PC-9 (cell line): ENCODE measurements around the gene RBM19. TPM values are rescaled to one million over a fixed set of nuclear protein-coding genes. Genes with fewer than 3 reads are reported as not detected.

ENCODE experiments used
- BruUV-seq: library from RNA; stranded (reverse); fragments of 400-500 nt; replicated peaks from 2 replicates; lab custom pipeline; 2021; lab: Mats Ljungman, UMichigan
- CTCF ChIA-PET: fragments of 300-600 bp; sonication (Branson Sonifier 250); formaldehyde crosslinking; loops from one replicate; lab custom pipeline; 2022; ENCODE audit warnings: antibody characterized with exemption; lab: Charles Lee
- POLR2A ChIA-PET: fragments of 300-600 bp; sonication (Branson Sonifier 250); formaldehyde crosslinking; loops from one replicate; lab custom pipeline; 2022; ENCODE audit warnings: antibody characterized with exemption; ENCODE audit not compliant: unreplicated experiment; lab: Charles Lee
- DNase-seq, 2 experiments: peaks; one replicate each; pipeline versions ENCODE4 v3.0.0 to v3.0.0-alpha.2; 2015 to 2022; ENCODE audit warnings: mixed read lengths in 1 of 2
- H2AFZ ChIP-seq: fragments of 200-600 bp; sonication (generic); 2 replicates; pipeline ENCODE4 v1.8.1; 2017; ENCODE audit warnings: antibody characterized with exemption
- H3F3A ChIP-seq: fragments of 200-600 bp; sonication (generic); 2 replicates; pipeline ENCODE4 v1.8.1; 2017; ENCODE audit warnings: antibody characterized with exemption, mild to moderate bottlenecking, low read depth; ENCODE audit not compliant: insufficient read depth
- H3K27ac ChIP-seq: fragments of 200-600 bp; sonication (generic); 2 replicates; pipeline ENCODE4 v1.6.1; 2016; ENCODE audit warnings: mixed run types
- H3K27me3 ChIP-seq: fragments of 200-600 bp; sonication (generic); 2 replicates; pipeline ENCODE4 v1.6.1; 2016; ENCODE audit warnings: low read depth, mixed run types; ENCODE audit not compliant: insufficient read depth
- H3K36me3 ChIP-seq: fragments of 200-600 bp; sonication (generic); 2 replicates; pipeline ENCODE4 v1.6.1; 2016; ENCODE audit warnings: low read depth, mixed run types
- H3K4me1 ChIP-seq: fragments of 200-600 bp; sonication (generic); replicated peaks from 2 replicates; pipeline ENCODE4 v1.6.1; 2016; ENCODE audit warnings: mixed run types; ENCODE audit not compliant: insufficient read depth
- H3K4me2 ChIP-seq: fragments of 200-600 bp; sonication (generic); 2 replicates; pipeline ENCODE4 v1.6.1; 2017; ENCODE audit warnings: mixed run types
- H3K4me3 ChIP-seq: fragments of 200-600 bp; sonication (generic); 2 replicates; pipeline ENCODE4 v1.6.1; 2016; ENCODE audit warnings: mixed run types
- H3K79me2 ChIP-seq: fragments of 200-600 bp; sonication (generic); 2 replicates; pipeline ENCODE4 v1.6.1; 2017; ENCODE audit warnings: low read depth, mixed run types
- H3K9me2 ChIP-seq: fragments of 200-600 bp; sonication (generic); 2 replicates; pipeline ENCODE4 v1.8.1; 2017; ENCODE audit warnings: mild to moderate bottlenecking; ENCODE audit not compliant: insufficient read depth
- H3K9me3 ChIP-seq: fragments of 200-600 bp; sonication (generic); 2 replicates; pipeline ENCODE4 v1.8.1; 2016; ENCODE audit warnings: low read depth; ENCODE audit not compliant: insufficient read depth
- H4K20me1 ChIP-seq: fragments of 200-600 bp; sonication (generic); 2 replicates; pipeline ENCODE4 v1.8.1; 2017; ENCODE audit not compliant: insufficient read depth
- EZH2 ChIP-seq: fragments of 200-600 bp; sonication (generic); IDR thresholded peaks from 2 replicates; pipeline ENCODE4 v1.8.0; 2017; ENCODE audit warnings: antibody characterized with exemption, low read depth
- intact Hi-C: fragments of 100-400 bp; cut with micrococcal nuclease; formaldehyde crosslinking; loops from one replicate; pipeline ENCODE4 v1.10.0; 2022; ENCODE audit not compliant: unreplicated experiment
- total RNA-seq: library from RNA; stranded (reverse); gene quantifications from 2 replicates; pipeline ENCODE4 v1.2.3, GENCODE V29; 2021
- TF ChIP-seq, protein P1 (sequence below): fragments of 200-600 bp; sonication (generic); conservative IDR thresholded peaks from 2 replicates; pipeline ENCODE4 v1.6.1; 2017; ENCODE audit warnings: mixed run types, antibody characterized with exemption, mild to moderate bottlenecking, moderate library complexity

The RBM19 gene
- total RNA-seq, 1 experiment from 2014 or later = 23.8 TPM

- Histone ChIP-seq H2AFZ (no peak overlapping the region), H3K36me3 (no peaks in the 10 kb centered on the region), H3K4me3 (no peak overlapping the region), H3K27me3 (peaks cover 10% of the 10 kb centered on the region; the same call in 1 of the 2 replicates), H3K9me2 (no peaks in the 10 kb centered on the region), H3K27ac (no peak overlapping the region), H3K79me2 (peaks cover 2% of the 10 kb centered on the region), H3F3A (no peaks in the 10 kb centered on the region), H3K4me1 (peaks cover 3% of the 10 kb centered on the region; the same call in 1 of the 2 replicates), H3K4me2 (no peak overlapping the region), H3K9me3 (no peaks in the 10 kb centered on the region), H4K20me1 (no peaks in the 10 kb centered on the region)
- intact Hi-C loops = no loop called here
- ChIA-PET CTCF (no interaction called here), POLR2A (no interaction called here)
- TF ChIP-seq EZH2 = no peak
- DNase-seq = no peak
- BruUV-seq = no TSS peak
These were observed 188.4 kb downstream of the RBM19 start for GRCh38 chr12:113777751-113778150.

GRCh38 chr12:113776536-113776935 is 189.6 kb downstream of the RBM19 start:
- Histone ChIP-seq H3K9me3 (no peaks in the 10 kb centered on the region), H3K4me3 (no peak overlapping the region), H3K4me2 (no peak overlapping the region), H2AFZ (no peak overlapping the region), H3F3A (no peaks in the 10 kb centered on the region), H3K9me2 (no peaks in the 10 kb centered on the region), H3K4me1 (peaks cover 4% of the 10 kb centered on the region; the same call in 1 of the 2 replicates), H3K27me3 (peaks cover 10% of the 10 kb centered on the region; the same call in 1 of the 2 replicates), H4K20me1 (no peaks in the 10 kb centered on the region), H3K79me2 (peaks cover 8% of the 10 kb centered on the region), H3K27ac (no peak overlapping the region), H3K36me3 (no peaks in the 10 kb centered on the region)
- TF ChIP-seq, protein P1, sequence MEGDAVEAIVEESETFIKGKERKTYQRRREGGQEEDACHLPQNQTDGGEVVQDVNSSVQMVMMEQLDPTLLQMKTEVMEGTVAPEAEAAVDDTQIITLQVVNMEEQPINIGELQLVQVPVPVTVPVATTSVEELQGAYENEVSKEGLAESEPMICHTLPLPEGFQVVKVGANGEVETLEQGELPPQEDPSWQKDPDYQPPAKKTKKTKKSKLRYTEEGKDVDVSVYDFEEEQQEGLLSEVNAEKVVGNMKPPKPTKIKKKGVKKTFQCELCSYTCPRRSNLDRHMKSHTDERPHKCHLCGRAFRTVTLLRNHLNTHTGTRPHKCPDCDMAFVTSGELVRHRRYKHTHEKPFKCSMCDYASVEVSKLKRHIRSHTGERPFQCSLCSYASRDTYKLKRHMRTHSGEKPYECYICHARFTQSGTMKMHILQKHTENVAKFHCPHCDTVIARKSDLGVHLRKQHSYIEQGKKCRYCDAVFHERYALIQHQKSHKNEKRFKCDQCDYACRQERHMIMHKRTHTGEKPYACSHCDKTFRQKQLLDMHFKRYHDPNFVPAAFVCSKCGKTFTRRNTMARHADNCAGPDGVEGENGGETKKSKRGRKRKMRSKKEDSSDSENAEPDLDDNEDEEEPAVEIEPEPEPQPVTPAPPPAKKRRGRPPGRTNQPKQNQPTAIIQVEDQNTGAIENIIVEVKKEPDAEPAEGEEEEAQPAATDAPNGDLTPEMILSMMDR = no peak
- TF ChIP-seq EZH2 = no peak
- intact Hi-C loops = no loop called here
- CTCF ChIA-PET = no interaction called here
- no TSS peak for BruUV-seq
- DNase-seq = no peak
- POLR2A ChIA-PET = no interaction called here

GRCh38 chr12:113774526-113774925 is 191.6 kb downstream of the RBM19 start:
- no peak for DNase-seq
- POLR2A ChIA-PET = interaction anchor here (0.6 kb wide), 1 partner anchor 112 kb away, joined by 4 read pairs; no protein-coding TSS in a partner anchor
- H3K9me2 ChIP-seq = no peaks in the 10 kb centered on the region
- TF ChIP-seq, protein P1 = no peak
- no peak for TF ChIP-seq EZH2
- H3K36me3 ChIP-seq = no peaks in the 10 kb centered on the region
- peaks cover 4% of the 10 kb centered on the region; the same call in 1 of the 2 replicates for H3K4me1 ChIP-seq
- BruUV-seq = no TSS peak
- CTCF ChIA-PET = no interaction called here
- no peak overlapping the region for H3K4me3 ChIP-seq
- no peaks in the 10 kb centered on the region for H4K20me1 ChIP-seq
- H3K4me2 ChIP-seq = no peak overlapping the region
- no peaks in the 10 kb centered on the region for H3K9me3 ChIP-seq
- no peak overlapping the region for H3K27ac ChIP-seq
- H2AFZ ChIP-seq = no peak overlapping the region
- peaks cover 10% of the 10 kb centered on the region; the same call in 1 of the 2 replicates for H3K27me3 ChIP-seq
- peaks cover 8% of the 10 kb centered on the region for H3K79me2 ChIP-seq
- no peaks in the 10 kb centered on the region for H3F3A ChIP-seq
- intact Hi-C loops = no loop called here
